Measurements from ENCODE around the gene CCDC178. TPM values are rescaled to one million over a fixed set of nuclear protein-coding genes. Genes with fewer than 3 reads are reported as not detected.
A peak's percentile ranks its signal among the peaks of the same experiment; 100 is the strongest.

CCDC178 gene
- total and polyA plus RNA-seq, 2 donors (not counting 1 experiment from before 2014, with no cell fraction given): 0.17 TPM; not detected in 1

- Histone ChIP-seq H3K4me3 (replicated peaks in 1 of 4; ENCODE audit: control extremely low read depth in 1 of 4, insufficient read depth in 1 of 4, low read depth in 3 of 4, low read length in 4 of 4) (no peak overlapping the region), H3K4me2 (ENCODE audit: extremely low read depth, insufficient read depth, low read length) (no peak overlapping the region), H3K9me3 (ENCODE audit: control insufficient read depth, insufficient read depth, low read depth, low read length) (no peaks in the 10 kb centered on the region), H3K4me1 (ENCODE audit: control insufficient read depth, extremely low read depth, insufficient read depth, low read length) (no peaks in the 10 kb centered on the region), H3K9ac (ENCODE audit: insufficient read depth, low read length) (no peak overlapping the region), H3K79me2 (ENCODE audit: control insufficient read depth, insufficient read depth, low read length) (no peaks in the 10 kb centered on the region), H3K27ac (ENCODE audit: insufficient read depth, low read length) (no peak overlapping the region), H3K27me3 (ENCODE audit: control insufficient read depth, insufficient read depth, low read length) (no peaks in the 10 kb centered on the region), H4K20me1 (ENCODE audit: control insufficient read depth, extremely low read depth, insufficient read depth, low read length) (no peaks in the 10 kb centered on the region), H3K36me3 (ENCODE audit: control insufficient read depth, insufficient read depth, low read length) (no peaks in the 10 kb centered on the region), H2AFZ (ENCODE audit: low read length) (no peak overlapping the region)
- DNase-seq (ENCODE audit: low read depth in 2 of 2): peak in 1 of 2 donors; percentile 5
- no peak for TF ChIP-seq EZH2 (IDR thresholded peaks at IDR 0.05; ENCODE audit: low read length, missing control alignments)
- TF ChIP-seq, protein P1, sequence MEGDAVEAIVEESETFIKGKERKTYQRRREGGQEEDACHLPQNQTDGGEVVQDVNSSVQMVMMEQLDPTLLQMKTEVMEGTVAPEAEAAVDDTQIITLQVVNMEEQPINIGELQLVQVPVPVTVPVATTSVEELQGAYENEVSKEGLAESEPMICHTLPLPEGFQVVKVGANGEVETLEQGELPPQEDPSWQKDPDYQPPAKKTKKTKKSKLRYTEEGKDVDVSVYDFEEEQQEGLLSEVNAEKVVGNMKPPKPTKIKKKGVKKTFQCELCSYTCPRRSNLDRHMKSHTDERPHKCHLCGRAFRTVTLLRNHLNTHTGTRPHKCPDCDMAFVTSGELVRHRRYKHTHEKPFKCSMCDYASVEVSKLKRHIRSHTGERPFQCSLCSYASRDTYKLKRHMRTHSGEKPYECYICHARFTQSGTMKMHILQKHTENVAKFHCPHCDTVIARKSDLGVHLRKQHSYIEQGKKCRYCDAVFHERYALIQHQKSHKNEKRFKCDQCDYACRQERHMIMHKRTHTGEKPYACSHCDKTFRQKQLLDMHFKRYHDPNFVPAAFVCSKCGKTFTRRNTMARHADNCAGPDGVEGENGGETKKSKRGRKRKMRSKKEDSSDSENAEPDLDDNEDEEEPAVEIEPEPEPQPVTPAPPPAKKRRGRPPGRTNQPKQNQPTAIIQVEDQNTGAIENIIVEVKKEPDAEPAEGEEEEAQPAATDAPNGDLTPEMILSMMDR (conservative IDR thresholded peaks at IDR 0.05 in 1 of 2, IDR thresholded peaks at IDR 0.05 in 1 of 2; ENCODE audit: low read depth in 1 of 2, low read length in 2 of 2): no peak
These were observed 149.0 kb downstream of the CCDC178 start for GRCh38 chr18:33291539-33291938.

GRCh38 chr18:33288082-33288716, 152.3 kb downstream of the CCDC178 start:
- H3K4me1 ChIP-seq (ENCODE audit: control insufficient read depth, extremely low read depth, insufficient read depth, low read length): no peaks in the 10 kb centered on the region
- TF ChIP-seq, protein P1 (conservative IDR thresholded peaks at IDR 0.05 in 1 of 2, IDR thresholded peaks at IDR 0.05 in 1 of 2; ENCODE audit: low read depth in 1 of 2, low read length in 2 of 2): no peak
- TF ChIP-seq EZH2 (IDR thresholded peaks at IDR 0.05; ENCODE audit: low read length, missing control alignments): no peak
- no peaks in the 10 kb centered on the region for H3K36me3 ChIP-seq (ENCODE audit: control insufficient read depth, insufficient read depth, low read length)
- H3K27me3 ChIP-seq (ENCODE audit: control insufficient read depth, insufficient read depth, low read length): no peaks in the 10 kb centered on the region
- no peak overlapping the region for H3K9ac ChIP-seq (ENCODE audit: insufficient read depth, low read length)
- no peak overlapping the region for H3K27ac ChIP-seq (ENCODE audit: insufficient read depth, low read length)
- no peak for DNase-seq (ENCODE audit: low read depth in 2 of 2)
- H3K79me2 ChIP-seq (ENCODE audit: control insufficient read depth, insufficient read depth, low read length): no peaks in the 10 kb centered on the region
- no peaks in the 10 kb centered on the region for H4K20me1 ChIP-seq (ENCODE audit: control insufficient read depth, extremely low read depth, insufficient read depth, low read length)
- H2AFZ ChIP-seq (ENCODE audit: low read length): no peak overlapping the region
- H3K4me3 ChIP-seq (replicated peaks in 1 of 4; ENCODE audit: control extremely low read depth in 1 of 4, insufficient read depth in 1 of 4, low read depth in 3 of 4, low read length in 4 of 4): no peak overlapping the region
- H3K4me2 ChIP-seq (ENCODE audit: extremely low read depth, insufficient read depth, low read length): no peak overlapping the region
- no peaks in the 10 kb centered on the region for H3K9me3 ChIP-seq (ENCODE audit: control insufficient read depth, insufficient read depth, low read depth, low read length)

DNA sequence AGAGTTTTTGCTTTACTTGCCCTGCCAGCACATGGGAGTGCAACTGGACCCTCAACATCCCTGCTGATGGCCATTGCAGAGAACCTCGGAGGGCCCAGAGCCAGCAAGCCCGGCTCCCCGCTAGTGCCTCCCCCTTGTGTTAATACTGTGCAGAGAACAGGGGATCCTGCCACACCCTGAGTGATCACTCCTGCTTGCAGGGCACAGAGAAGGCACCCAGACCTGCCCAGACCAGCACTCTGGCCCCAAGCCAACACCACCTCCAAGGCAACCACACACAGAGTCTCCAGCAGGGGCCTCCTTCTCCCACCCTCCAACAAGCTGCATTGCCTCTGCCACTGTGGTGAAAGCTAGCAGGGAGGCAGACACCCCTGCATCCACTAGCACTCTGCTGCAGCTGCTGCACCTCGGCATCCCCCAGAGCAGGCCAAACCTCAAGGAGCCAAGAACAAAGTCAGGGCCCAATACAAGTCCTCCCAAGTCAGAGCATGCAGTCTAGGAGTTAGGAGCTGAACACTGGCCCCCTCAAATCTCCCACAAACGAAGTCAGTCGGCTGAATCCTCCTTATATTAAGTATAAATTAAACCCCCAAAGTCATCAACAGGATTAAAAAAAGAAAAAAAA, 157.7 kb downstream of the CCDC178 start:
- H3K4me2 ChIP-seq (ENCODE audit: extremely low read depth, insufficient read depth, low read length): no peak overlapping the region
- H2AFZ ChIP-seq (ENCODE audit: low read length): no peak overlapping the region
- no peak overlapping the region for H3K27ac ChIP-seq (ENCODE audit: insufficient read depth, low read length)
- no peak overlapping the region for H3K4me3 ChIP-seq (replicated peaks in 1 of 4; ENCODE audit: control extremely low read depth in 1 of 4, insufficient read depth in 1 of 4, low read depth in 3 of 4, low read length in 4 of 4)
- no peak for DNase-seq (ENCODE audit: low read depth in 2 of 2)
- no peak overlapping the region for H3K9ac ChIP-seq (ENCODE audit: insufficient read depth, low read length)
- no peaks in the 10 kb centered on the region for H3K36me3 ChIP-seq (ENCODE audit: control insufficient read depth, insufficient read depth, low read length)
- TF ChIP-seq, protein P1 (conservative IDR thresholded peaks at IDR 0.05 in 1 of 2, IDR thresholded peaks at IDR 0.05 in 1 of 2; ENCODE audit: low read depth in 1 of 2, low read length in 2 of 2): no peak
- TF ChIP-seq EZH2 (IDR thresholded peaks at IDR 0.05; ENCODE audit: low read length, missing control alignments): no peak
- no peaks in the 10 kb centered on the region for H3K27me3 ChIP-seq (ENCODE audit: control insufficient read depth, insufficient read depth, low read length)
- no peaks in the 10 kb centered on the region for H3K79me2 ChIP-seq (ENCODE audit: control insufficient read depth, insufficient read depth, low read length)
- no peaks in the 10 kb centered on the region for H3K4me1 ChIP-seq (ENCODE audit: control insufficient read depth, extremely low read depth, insufficient read depth, low read length)
- H4K20me1 ChIP-seq (ENCODE audit: control insufficient read depth, extremely low read depth, insufficient read depth, low read length): no peaks in the 10 kb centered on the region
- H3K9me3 ChIP-seq (ENCODE audit: control insufficient read depth, insufficient read depth, low read depth, low read length): no peaks in the 10 kb centered on the region
